Prostate gland (tissue), 2 donors: ENCODE measurements around the gene GPR137B. TPM values are rescaled to one million over a fixed set of nuclear protein-coding genes. Genes with fewer than 3 reads are reported as not detected.

ENCODE experiments used
- DNase-seq: peaks from one replicate; pipeline ENCODE4 v3.0.0-alpha.2; 2019; ENCODE audit warnings: low spot score
- H3K27ac ChIP-seq, 2 donors: fragments of 200-600 bp; sonication (generic); 2 replicates each; pipeline ENCODE4 v1.5.1; 2017 to 2019
- H3K27me3 ChIP-seq: fragments of 200-600 bp; sonication (generic); replicated peaks from 2 replicates; pipeline ENCODE4 v1.5.1; 2019; ENCODE audit not compliant: insufficient read depth
- H3K36me3 ChIP-seq, 2 donors: fragments of 200-600 bp; sonication (generic); 1 replicate in 1 of 2; 2 replicates in 1 of 2; pipeline versions ENCODE4 v1.5.1 to v1.8.1; 2017 to 2019
- H3K4me1 ChIP-seq: fragments of 200-600 bp; sonication (generic); replicated peaks from 2 replicates; pipeline ENCODE4 v1.5.1; 2019
- H3K4me3 ChIP-seq, 2 donors: fragments of 200-600 bp; sonication (generic); 2 replicates each; pipeline ENCODE4 v1.5.1; 2017 to 2019
- H3K9me3 ChIP-seq: fragments of 200-600 bp; sonication (generic); 2 replicates; pipeline ENCODE4 v1.5.1; 2017
- POLR2A ChIP-seq: fragments of 450-650 bp; IDR thresholded peaks from one replicate; pipeline ENCODE4 v1.6.1; 2016; ENCODE audit warnings: antibody characterized with exemption, mild to moderate bottlenecking
- POLR2AphosphoS5 ChIP-seq: sonication (generic); formaldehyde crosslinking; IDR thresholded peaks from one replicate; pipeline ENCODE4 v1.6.1; 2017; ENCODE audit warnings: antibody characterized with exemption
- whole genome bisulfite sequencing: methylation state at CpG from one replicate; pipeline ENCODE4 v1.1.5; 2018; 5-methylcytosine and 5-hydroxymethylcytosine counted together
- intact Hi-C: fragments of 100-400 bp; cut with DNase I; formaldehyde crosslinking; loops from one replicate; pipeline ENCODE4 v1.14.2; 2022
- total RNA-seq, 2 donors: library from RNA; depleted of rRNA; stranded (reverse); fragments of >200 nt; gene quantifications; one replicate each; pipeline ENCODE4 v1.1.0, GENCODE V29; 2016
- TF ChIP-seq, protein P1 (sequence below), 4 experiments: fragments of 200-600 bp in 2 of 4; fragments of 450-650 bp in 2 of 4; sonication (generic) in 2 of 4; IDR thresholded peaks; 1 replicate in 3 of 4; 2 replicates in 1 of 4; pipeline ENCODE4 v1.5.1; 2016 to 2019; ENCODE audit warnings: antibody characterized with exemption in 4 of 4, mild to moderate bottlenecking in 2 of 4, moderate library complexity in 2 of 4

GPR137B gene
- total RNA-seq, 2 donors from 2014 or later, result 9.1 to 33.7 TPM

DNA sequence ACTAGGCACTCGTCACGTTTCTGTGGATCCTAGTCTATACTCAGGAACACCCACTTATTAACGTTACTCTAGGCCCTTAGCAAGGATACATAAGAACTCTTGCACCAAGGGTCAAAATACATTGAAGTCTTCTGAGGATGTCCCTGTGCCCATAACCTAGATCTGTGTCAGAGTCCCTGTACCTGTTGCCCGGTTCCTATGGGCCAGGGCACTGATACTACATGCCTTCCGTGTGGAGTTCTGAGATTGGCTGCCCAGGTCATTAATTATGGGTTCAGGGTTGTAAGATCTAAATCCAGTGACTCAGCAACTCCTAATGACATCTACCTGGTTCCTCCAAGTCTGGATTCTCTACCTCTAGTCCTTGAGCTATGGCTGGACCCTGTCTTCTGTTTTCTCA is 69.5 kb downstream of the GPR137B start:
- TF ChIP-seq, protein P1, sequence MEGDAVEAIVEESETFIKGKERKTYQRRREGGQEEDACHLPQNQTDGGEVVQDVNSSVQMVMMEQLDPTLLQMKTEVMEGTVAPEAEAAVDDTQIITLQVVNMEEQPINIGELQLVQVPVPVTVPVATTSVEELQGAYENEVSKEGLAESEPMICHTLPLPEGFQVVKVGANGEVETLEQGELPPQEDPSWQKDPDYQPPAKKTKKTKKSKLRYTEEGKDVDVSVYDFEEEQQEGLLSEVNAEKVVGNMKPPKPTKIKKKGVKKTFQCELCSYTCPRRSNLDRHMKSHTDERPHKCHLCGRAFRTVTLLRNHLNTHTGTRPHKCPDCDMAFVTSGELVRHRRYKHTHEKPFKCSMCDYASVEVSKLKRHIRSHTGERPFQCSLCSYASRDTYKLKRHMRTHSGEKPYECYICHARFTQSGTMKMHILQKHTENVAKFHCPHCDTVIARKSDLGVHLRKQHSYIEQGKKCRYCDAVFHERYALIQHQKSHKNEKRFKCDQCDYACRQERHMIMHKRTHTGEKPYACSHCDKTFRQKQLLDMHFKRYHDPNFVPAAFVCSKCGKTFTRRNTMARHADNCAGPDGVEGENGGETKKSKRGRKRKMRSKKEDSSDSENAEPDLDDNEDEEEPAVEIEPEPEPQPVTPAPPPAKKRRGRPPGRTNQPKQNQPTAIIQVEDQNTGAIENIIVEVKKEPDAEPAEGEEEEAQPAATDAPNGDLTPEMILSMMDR (IDR thresholded peaks at IDR 0.05), result no peak
- TF ChIP-seq POLR2A (no peak), POLR2AphosphoS5 (no peak)
- H3K27me3 ChIP-seq, result no peaks in the 10 kb centered on the region
- intact Hi-C loops, result no loop called here
- H3K27ac ChIP-seq, result no peak overlapping the region
- H3K9me3 ChIP-seq, result no peaks in the 10 kb centered on the region
- WGBS, result 96% methylated on average over 5 of the region's 5 CpGs
- H3K4me3 ChIP-seq, result no peak overlapping the region
- no peaks in the 10 kb centered on the region for H3K4me1 ChIP-seq
- no peaks in the 10 kb centered on the region for H3K36me3 ChIP-seq
- no peak for DNase-seq

DNA sequence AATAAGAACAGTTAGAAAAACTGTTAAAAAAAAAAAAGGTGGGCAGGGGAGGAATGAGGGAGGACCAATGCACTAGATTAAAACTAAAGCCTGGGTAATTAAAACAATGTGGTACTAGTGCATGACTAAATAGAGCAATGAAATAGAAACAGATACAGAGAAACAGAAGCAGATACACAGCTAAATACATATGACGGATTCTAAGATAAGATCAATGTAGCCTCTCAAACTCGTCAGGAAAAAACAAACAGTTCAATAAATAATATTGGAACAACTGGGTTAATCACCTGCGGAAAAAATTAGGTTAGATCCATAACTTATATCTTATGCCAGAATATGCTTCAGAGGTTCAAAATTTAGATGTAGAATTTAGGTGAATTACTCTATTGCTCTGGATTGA is 71.2 kb downstream of the GPR137B start:
- 79% methylated on average over 3 of the region's 3 CpGs for WGBS
- intact Hi-C loops, result no loop called here
- H3K36me3 ChIP-seq, result no peaks in the 10 kb centered on the region
- no peak overlapping the region for H3K4me3 ChIP-seq
- no peaks in the 10 kb centered on the region for H3K9me3 ChIP-seq
- no peak overlapping the region for H3K27ac ChIP-seq
- H3K27me3 ChIP-seq, result no peaks in the 10 kb centered on the region
- DNase-seq, result no peak
- H3K4me1 ChIP-seq, result no peaks in the 10 kb centered on the region
- TF ChIP-seq, protein P1 (IDR thresholded peaks at IDR 0.05), result no peak
- TF ChIP-seq POLR2AphosphoS5 (no peak), POLR2A (no peak)

DNA sequence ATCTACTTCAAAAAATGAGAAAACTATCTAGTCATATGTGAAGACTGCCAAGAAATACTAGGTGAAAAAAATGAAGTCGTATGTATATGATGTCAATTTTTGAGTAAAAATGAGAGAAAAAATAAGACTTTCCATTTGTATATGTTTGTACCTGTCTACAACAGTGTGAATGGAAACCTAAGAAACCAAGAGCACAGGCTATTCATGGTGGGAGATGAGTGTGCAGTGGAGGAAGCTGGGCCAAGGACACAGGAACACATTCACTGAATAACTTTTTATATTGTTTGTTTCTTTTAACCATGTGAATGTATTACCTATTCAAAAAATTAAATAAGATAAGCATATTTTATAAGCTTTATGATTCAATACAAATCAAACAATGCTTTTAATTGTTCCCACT is 72.4 kb downstream of the GPR137B start:
- 89% methylated on average over 1 of the region's 1 CpG for WGBS

DNA sequence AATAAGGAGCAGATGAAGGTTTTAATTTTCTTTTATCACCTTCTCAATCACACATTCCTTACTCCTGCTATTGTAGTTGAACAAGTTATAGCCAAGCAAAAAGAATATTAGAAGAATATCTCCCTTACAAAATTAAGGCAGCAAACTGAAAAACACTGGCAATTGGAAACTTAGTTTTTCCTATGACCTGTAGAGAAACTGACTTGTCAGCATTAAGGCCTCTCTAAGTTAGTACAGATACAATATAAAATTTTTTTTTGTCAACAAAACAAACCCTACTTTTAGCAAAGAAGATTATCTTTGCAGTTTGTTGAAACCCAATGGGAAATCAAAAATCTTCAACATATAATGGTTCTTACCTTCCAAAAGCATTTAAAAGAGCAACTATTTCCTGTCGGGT is 78.1 kb downstream of the GPR137B start:
- Histone ChIP-seq H3K4me3 (no peak overlapping the region), H3K27ac (no peak overlapping the region), H3K36me3 (no peaks in the 10 kb centered on the region), H3K4me1 (no peaks in the 10 kb centered on the region), H3K27me3 (no peaks in the 10 kb centered on the region), H3K9me3 (no peaks in the 10 kb centered on the region)
- DNase-seq, result no peak
- 89% methylated on average over 1 of the region's 1 CpG for WGBS
- no peak for TF ChIP-seq POLR2AphosphoS5
- TF ChIP-seq, protein P1 (IDR thresholded peaks at IDR 0.05), result no peak
- TF ChIP-seq POLR2A, result no peak
- intact Hi-C loops, result no loop called here

More for the DNA sequence above, 72.4 kb downstream of the GPR137B start:
- Histone ChIP-seq H3K4me3 (no peak overlapping the region), H3K9me3 (no peaks in the 10 kb centered on the region), H3K4me1 (no peaks in the 10 kb centered on the region), H3K27me3 (no peaks in the 10 kb centered on the region), H3K36me3 (no peaks in the 10 kb centered on the region), H3K27ac (no peak overlapping the region)
- no peak for DNase-seq
- intact Hi-C loops, result no loop called here
- TF ChIP-seq, protein P1 (IDR thresholded peaks at IDR 0.05), result no peak
- TF ChIP-seq POLR2AphosphoS5 (no peak), POLR2A (no peak)

DNA sequence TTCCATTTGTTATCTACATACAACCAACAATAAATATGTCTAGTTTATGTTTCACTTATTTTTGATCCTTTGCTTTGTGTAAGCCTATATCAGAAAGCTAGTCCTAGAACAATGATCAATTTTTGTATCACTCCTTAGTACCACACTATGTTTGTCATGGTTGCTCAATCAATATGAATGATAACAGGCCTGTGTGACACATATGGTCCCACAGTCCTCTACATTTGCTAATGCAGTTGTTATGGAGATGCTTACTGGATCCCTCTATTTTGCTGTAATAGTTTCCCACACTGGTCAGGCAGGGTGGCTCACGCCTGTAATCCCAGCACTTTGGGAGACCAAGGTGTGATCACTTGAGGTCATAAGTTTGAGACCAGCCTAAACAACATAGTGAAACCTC is 80.3 kb downstream of the GPR137B start:
- H3K4me3 ChIP-seq, result no peak overlapping the region
- no peaks in the 10 kb centered on the region for H3K27me3 ChIP-seq
- DNase-seq, result no peak
- no peaks in the 10 kb centered on the region for H3K36me3 ChIP-seq
- intact Hi-C loops, result no loop called here
- H3K27ac ChIP-seq, result no peak overlapping the region
- no peaks in the 10 kb centered on the region for H3K9me3 ChIP-seq
- no peaks in the 10 kb centered on the region for H3K4me1 ChIP-seq
- WGBS, result 100% methylated on average over 1 of the region's 1 CpG
- TF ChIP-seq POLR2A (no peak), POLR2AphosphoS5 (no peak)
- TF ChIP-seq, protein P1 (IDR thresholded peaks at IDR 0.05), result no peak
